HEK293 (cell line): Measurements from ENCODE around the gene ARHGDIG.

ENCODE experiments used
- CTCF ChIA-PET: fragments of 350-600 bp; formaldehyde crosslinking; extraction: SDS; loops from one replicate; lab custom pipeline; 2021; ENCODE audit warnings: antibody characterized with exemption; lab: Yijun Ruan, JAX
- POLR2A ChIA-PET: fragments of 300-600 bp; formaldehyde crosslinking; extraction: SDS; loops from one replicate; lab custom pipeline; 2020; ENCODE audit warnings: antibody characterized with exemption, inconsistent platforms; lab: Yijun Ruan, JAX
- H3K27ac ChIP-seq: fragments of 200-500 bp; sonication (Bioruptor generic); 2 replicates; pipeline ENCODE4 v1.5.1; 2014; ENCODE audit warnings: low read depth, low read length, control low read depth, inconsistent platforms; ENCODE audit errors: extremely low read depth
- H3K36me3 ChIP-seq, 2 experiments: fragments of 200-500 bp in 1 of 2; sonication (Bioruptor generic) in 1 of 2; 1 replicate in 1 of 2; 2 replicates in 1 of 2; pipeline ENCODE4 v1.5.1; 2014 to 2017; ENCODE audit warnings: inconsistent platforms in 2 of 2, low read length in 2 of 2; ENCODE audit not compliant: control insufficient read depth in 2 of 2, insufficient read depth in 1 of 2
- H3K4me1 ChIP-seq: fragments of 200-500 bp; sonication (Bioruptor generic); 2 replicates; pipeline ENCODE4 v1.5.1; 2014; ENCODE audit warnings: mild to moderate bottlenecking, low read length, inconsistent platforms; ENCODE audit not compliant: control insufficient read depth, insufficient read depth
- H3K4me3 ChIP-seq: 2 replicates; pipeline ENCODE4 v1.5.1; 2011; ENCODE audit warnings: low read depth, mild to moderate bottlenecking, control low read depth, low read length, moderate library complexity
- H3K9me3 ChIP-seq: fragments of 200-500 bp; sonication (Bioruptor generic); 2 replicates; pipeline ENCODE4 v1.5.1; 2014; ENCODE audit warnings: low read depth, low read length, inconsistent platforms; ENCODE audit not compliant: control insufficient read depth, insufficient read depth
- CTCF ChIP-seq: fragments of 450-650 bp; formaldehyde crosslinking; IDR thresholded peaks from 2 replicates; pipeline ENCODE4 v1.5.1; 2016; ENCODE audit warnings: missing biosample characterization, missing genetic modification characterization
- KLF17 ChIP-seq: fragments of 450-650 bp; formaldehyde crosslinking; IDR thresholded peaks from 2 replicates; pipeline ENCODE4 v1.5.1; 2016; ENCODE audit warnings: missing biosample characterization, missing genetic modification characterization
- KLF7 ChIP-seq: fragments of 450-650 bp; formaldehyde crosslinking; IDR thresholded peaks from 2 replicates; pipeline ENCODE4 v1.5.1; 2016; ENCODE audit warnings: missing biosample characterization, missing genetic modification characterization, borderline replicate concordance
- MYNN ChIP-seq: fragments of 450-650 bp; formaldehyde crosslinking; IDR thresholded peaks from 2 replicates; pipeline ENCODE4 v1.5.1; 2016; ENCODE audit warnings: missing biosample characterization, missing genetic modification characterization, borderline replicate concordance
- PRDM4 ChIP-seq: fragments of 450-650 bp; formaldehyde crosslinking; IDR thresholded peaks from 2 replicates; pipeline ENCODE4 v1.5.1; 2017; ENCODE audit warnings: missing biosample characterization, missing genetic modification characterization
- SCRT1 ChIP-seq: fragments of 450-650 bp; formaldehyde crosslinking; IDR thresholded peaks from 2 replicates; pipeline ENCODE4 v1.5.1; 2016; ENCODE audit warnings: missing biosample characterization, missing genetic modification characterization, borderline replicate concordance
- SP7 ChIP-seq: fragments of 450-650 bp; formaldehyde crosslinking; IDR thresholded peaks from 2 replicates; pipeline ENCODE4 v1.5.1; 2016; ENCODE audit warnings: missing biosample characterization, missing genetic modification characterization
- TRIM28 ChIP-seq: IDR thresholded peaks from 2 replicates; pipeline ENCODE4 v1.6.1; 2011; ENCODE audit warnings: low read length, control low read depth, borderline replicate concordance
- ZNF114 ChIP-seq: fragments of 450-650 bp; formaldehyde crosslinking; IDR thresholded peaks from 2 replicates; pipeline ENCODE4 v1.5.0; 2017; ENCODE audit warnings: missing biosample characterization, missing genetic modification characterization
- ZNF16 ChIP-seq: fragments of 450-650 bp; formaldehyde crosslinking; IDR thresholded peaks from 2 replicates; pipeline ENCODE4 v1.5.1; 2016; ENCODE audit warnings: low read depth, missing biosample characterization, missing genetic modification characterization
- ZNF274 ChIP-seq, 2 experiments: fragments of 200-500 bp in 1 of 2; fragments of 450-650 bp in 1 of 2; sonication (Bioruptor generic) in 1 of 2; formaldehyde crosslinking in 1 of 2; IDR thresholded peaks; 2 replicates each; pipeline versions ENCODE4 v1.5.1 to v1.6.1; 2014 to 2016; ENCODE audit warnings: borderline replicate concordance in 1 of 2, inconsistent platforms in 1 of 2, low read length in 1 of 2, missing biosample characterization in 1 of 2, missing genetic modification characterization in 1 of 2
- ZNF341 ChIP-seq: fragments of 450-650 bp; formaldehyde crosslinking; IDR thresholded peaks from 2 replicates; pipeline ENCODE4; 2016; ENCODE audit warnings: low read depth, missing biosample characterization, missing genetic modification characterization
- ZNF416 ChIP-seq: fragments of 450-650 bp; formaldehyde crosslinking; IDR thresholded peaks from 2 replicates; pipeline ENCODE4 v1.5.1; 2016; ENCODE audit warnings: missing biosample characterization, missing genetic modification characterization
- ZNF501 ChIP-seq: fragments of 450-650 bp; formaldehyde crosslinking; IDR thresholded peaks from 2 replicates; pipeline ENCODE4 v1.5.1; 2016; ENCODE audit warnings: missing biosample characterization, missing genetic modification characterization
- ZNF677 ChIP-seq: fragments of 450-650 bp; IDR thresholded peaks from 2 replicates; pipeline ENCODE4 v1.5.0; 2018; ENCODE audit warnings: missing biosample characterization, mild to moderate bottlenecking, missing genetic modification characterization, moderate library complexity
- ZNF701 ChIP-seq: fragments of 450-650 bp; formaldehyde crosslinking; IDR thresholded peaks from 2 replicates; pipeline ENCODE4 v1.5.1; 2016; ENCODE audit warnings: missing biosample characterization, missing genetic modification characterization
- ZNF768 ChIP-seq: fragments of 450-650 bp; formaldehyde crosslinking; IDR thresholded peaks from 2 replicates; pipeline ENCODE4 v1.5.1; 2018; ENCODE audit warnings: missing biosample characterization, mild to moderate bottlenecking, missing genetic modification characterization
- ZNF777 ChIP-seq: fragments of 450-650 bp; formaldehyde crosslinking; IDR thresholded peaks from 2 replicates; pipeline ENCODE4 v1.5.1; 2017; ENCODE audit warnings: missing biosample characterization, missing genetic modification characterization, borderline replicate concordance
- ZNF843 ChIP-seq: fragments of 450-650 bp; formaldehyde crosslinking; IDR thresholded peaks from 2 replicates; pipeline ENCODE4 v1.5.1; 2016; ENCODE audit warnings: missing biosample characterization, missing genetic modification characterization
- ZSCAN5A ChIP-seq: fragments of 450-650 bp; formaldehyde crosslinking; IDR thresholded peaks from 2 replicates; pipeline ENCODE4 v1.5.1; 2016; ENCODE audit warnings: missing biosample characterization, missing genetic modification characterization

Gene ARHGDIG

GRCh38 chr16:318628-319027 is 38.2 kb downstream of the ARHGDIG start:
- TF ChIP-seq ZNF501 (no peak), CTCF (tag by site-specific recombination) (peak; percentile 52), ZNF341 (tag by site-specific recombination) (no peak), SP7 (tag by site-specific recombination) (no peak), TRIM28 (no peak)
- Histone ChIP-seq H3K4me3 (no peak overlapping the region), H3K36me3 (peaks cover 0 to 42% of the 10 kb centered on the region in 2 experiments; a peak in 1 of 3 replicates), H3K4me1 (peaks cover under 1% of the 10 kb centered on the region), H3K9me3 (no peaks in the 10 kb centered on the region), H3K27ac (no peak overlapping the region)
- CTCF ChIA-PET: interaction anchor here (0.7 to 1.1 kb wide), 2 partner anchors 31 kb away, joined by 3 read pairs; no protein-coding TSS in a partner anchor
- POLR2A ChIA-PET: no interaction called here

GRCh38 chr16:320206-320605 is 39.8 kb downstream of the ARHGDIG start:
- H3K4me1 ChIP-seq: peaks cover 10% of the 10 kb centered on the region

More at GRCh38 chr16:320206-320605, 39.8 kb downstream of the ARHGDIG start:
- no peak overlapping the region for H3K4me3 ChIP-seq
- TF ChIP-seq ZNF114 (tag by site-specific recombination): no peak
- no peak for TF ChIP-seq SCRT1 (tag by site-specific recombination)
- no peak for TF ChIP-seq ZNF416 (tag by site-specific recombination)
- no peak for TF ChIP-seq ZNF16
- TF ChIP-seq KLF17: no peak
- no peak for TF ChIP-seq ZNF777 (tag by site-specific recombination)
- no peak for TF ChIP-seq ZSCAN5A
- TF ChIP-seq KLF7 (tag by site-specific recombination): no peak
- TF ChIP-seq ZNF677 (tag by site-specific recombination): no peak
- TF ChIP-seq ZNF701 (tag by site-specific recombination): no peak
- TF ChIP-seq ZNF768 (tag by site-specific recombination): no peak
- no peak for TF ChIP-seq ZNF843 (tag by site-specific recombination)
- no peak for TF ChIP-seq ZNF274 (IDR thresholded peaks at IDR 0.05; ENCODE audit: low read length)
- TF ChIP-seq ZNF274 (tag by site-specific recombination; IDR thresholded peaks at IDR 0.05; ENCODE audit: borderline replicate concordance): no peak
- no peak for TF ChIP-seq MYNN
- TF ChIP-seq PRDM4 (tag by site-specific recombination): no peak
- H3K36me3 ChIP-seq: peaks cover 0 to 28% of the 10 kb centered on the region in 2 experiments; a peak in 1 of 3 replicates
- ChIA-PET POLR2A (no interaction called here), CTCF (interaction anchor here (1.1 kb wide), 1 partner anchor 16 kb away, joined by 3 read pairs; no protein-coding TSS in a partner anchor)
- no peak overlapping the region for H3K27ac ChIP-seq
- no peaks in the 10 kb centered on the region for H3K9me3 ChIP-seq
